ENCODE measurements around the gene CACNA2D3.

CACNA2D3 gene

GRCh38 chr3:54127499-54128056, 5.2 kb downstream of the CACNA2D3 start:
- no peak for DNase-seq

- DNase-seq: no peak
Observed at GRCh38 chr3:54131026-54131605, 8.8 kb downstream of the CACNA2D3 start.

DNA sequence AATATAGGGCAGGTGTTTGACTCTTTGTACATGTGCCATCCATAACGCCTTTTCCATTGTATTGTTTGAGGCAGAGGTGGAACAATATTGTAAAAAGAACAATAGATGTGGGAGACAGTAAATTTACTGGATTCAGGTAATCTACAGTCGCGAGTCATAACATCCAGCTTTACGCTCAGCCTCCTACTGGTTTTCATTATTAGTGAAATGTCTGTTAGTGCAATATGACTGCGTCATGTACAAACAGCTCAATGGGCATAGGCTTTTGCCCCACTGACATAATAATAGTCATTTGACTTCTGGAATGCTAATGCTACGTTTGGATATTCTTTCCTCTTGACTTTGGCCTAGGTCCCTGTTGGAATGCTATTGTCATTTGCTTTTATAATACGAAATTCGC, 9.5 kb downstream of the CACNA2D3 start:
- no peak for DNase-seq

- DNase-seq: no peak
Observed at GRCh38 chr3:54132685-54133084, 10.3 kb downstream of the CACNA2D3 start.

GRCh38 chr3:54133196-54133595, 10.8 kb downstream of the CACNA2D3 start:
- DNase-seq: no peak

- no peak for DNase-seq
Observed at GRCh38 chr3:54134155-54134554, 11.8 kb downstream of the CACNA2D3 start.

GRCh38 chr3:54134713-54135112, 12.4 kb downstream of the CACNA2D3 start:
- no peak for DNase-seq

DNA sequence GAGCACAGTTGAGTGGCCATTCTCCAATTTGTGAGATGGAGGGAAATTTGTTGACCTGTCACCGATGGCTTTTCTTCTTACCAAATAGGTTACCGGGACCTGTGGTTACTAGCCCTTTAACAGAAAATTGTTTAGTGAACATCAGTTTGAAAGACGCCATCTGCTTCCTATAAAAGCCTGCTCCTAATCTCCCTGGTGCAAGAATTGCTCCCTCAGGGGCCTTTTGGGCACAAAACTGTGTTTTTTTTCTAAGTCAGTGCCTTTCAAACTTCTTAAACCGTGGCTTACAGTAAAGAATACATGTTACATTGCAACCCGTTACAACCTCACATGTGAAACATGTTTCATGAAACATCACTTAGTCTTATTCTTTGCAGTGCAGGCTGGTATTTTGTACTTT, 15.0 kb downstream of the CACNA2D3 start:
- DNase-seq: no peak

GRCh38 chr3:54138937-54139547, 16.7 kb downstream of the CACNA2D3 start:
- no peak for DNase-seq

GRCh38 chr3:54139630-54140029, 17.3 kb downstream of the CACNA2D3 start:
- DNase-seq: no peak

DNA sequence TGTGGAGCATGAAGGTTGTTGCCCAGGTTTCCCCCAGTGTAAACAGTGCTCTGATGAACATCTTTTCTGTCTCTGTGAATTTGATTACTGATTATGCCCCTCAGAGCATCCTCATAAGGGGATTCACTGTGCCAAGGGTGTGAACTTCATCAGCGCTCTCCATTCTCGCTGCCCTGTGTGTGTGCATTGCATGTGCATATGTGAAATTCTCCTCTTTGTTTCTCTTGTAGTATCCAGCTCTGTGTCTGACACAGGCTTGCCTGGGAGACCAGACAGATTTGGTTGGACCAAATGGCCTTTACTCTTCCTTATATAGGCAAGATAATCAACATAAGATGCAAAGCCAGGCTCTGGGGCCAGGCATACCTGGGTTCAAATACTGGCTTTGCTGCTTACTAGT, 21.9 kb downstream of the CACNA2D3 start:
- no peak for DNase-seq

DNA sequence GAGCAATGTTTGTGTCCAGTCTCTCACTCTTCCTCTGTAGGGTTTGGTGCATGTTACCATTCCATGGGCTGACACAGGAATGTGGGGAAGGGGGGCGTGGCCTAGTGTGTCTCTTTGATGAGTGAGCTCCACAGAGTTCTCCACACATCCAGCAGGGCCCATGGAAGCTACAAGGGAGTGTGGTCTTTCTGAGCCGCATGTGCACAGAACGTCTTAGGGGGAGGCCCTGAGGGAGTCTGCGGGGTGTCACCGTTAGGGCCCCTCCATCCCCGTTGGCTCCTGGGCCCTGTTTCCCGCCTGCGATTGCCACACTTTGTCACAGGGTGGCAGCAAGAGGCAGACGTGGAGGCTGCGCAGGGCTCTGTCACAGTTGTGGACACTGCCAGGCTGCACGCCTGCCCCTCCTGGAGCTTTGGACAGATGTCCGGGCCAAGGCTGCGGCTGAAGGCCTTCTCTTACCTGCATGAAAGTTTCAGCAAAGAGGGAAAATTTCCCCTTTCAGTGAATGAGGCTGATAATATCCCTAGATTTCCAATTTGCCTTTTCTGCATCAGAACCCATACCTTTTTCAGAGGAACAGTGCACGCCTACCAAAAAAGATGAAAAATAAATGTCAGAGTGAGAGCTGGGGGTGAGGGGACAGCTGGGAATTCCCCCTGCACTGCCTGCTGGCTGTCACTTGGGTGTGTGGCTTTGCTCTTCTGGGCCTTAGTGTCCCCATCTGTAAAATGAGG, 24.3 kb downstream of the CACNA2D3 start:
- DNase-seq: peak; percentile 81

DNA sequence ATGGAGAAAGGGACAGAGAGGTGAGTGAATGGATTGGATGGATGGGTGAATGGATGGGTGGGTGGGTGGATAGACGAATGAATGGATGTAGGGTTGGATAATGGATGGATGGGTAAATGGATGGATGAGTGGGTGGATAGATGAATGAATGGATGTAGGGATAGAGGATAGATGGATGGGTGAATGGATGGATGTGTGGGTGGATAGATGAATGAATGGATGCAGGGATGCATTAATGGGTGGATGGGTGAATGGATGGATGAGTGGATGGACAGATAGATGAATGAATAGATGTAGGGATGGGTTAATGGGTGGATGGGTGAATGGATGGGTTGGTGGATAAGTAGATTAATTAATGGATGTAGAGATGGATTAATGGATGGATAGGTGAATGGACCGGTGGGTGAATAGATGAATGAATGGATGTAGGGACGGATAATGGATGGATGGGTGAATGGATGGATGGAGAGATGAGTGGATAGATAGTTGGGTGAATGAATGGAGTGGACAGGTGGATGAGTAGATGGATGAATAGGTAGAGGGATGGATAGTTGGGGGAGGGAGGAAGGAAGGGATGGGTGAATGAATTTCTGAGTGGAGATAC, 28.6 kb downstream of the CACNA2D3 start:
- DNase-seq: no peak

- no peak for DNase-seq
Observed at GRCh38 chr3:54153477-54153876, 31.1 kb downstream of the CACNA2D3 start.

DNA sequence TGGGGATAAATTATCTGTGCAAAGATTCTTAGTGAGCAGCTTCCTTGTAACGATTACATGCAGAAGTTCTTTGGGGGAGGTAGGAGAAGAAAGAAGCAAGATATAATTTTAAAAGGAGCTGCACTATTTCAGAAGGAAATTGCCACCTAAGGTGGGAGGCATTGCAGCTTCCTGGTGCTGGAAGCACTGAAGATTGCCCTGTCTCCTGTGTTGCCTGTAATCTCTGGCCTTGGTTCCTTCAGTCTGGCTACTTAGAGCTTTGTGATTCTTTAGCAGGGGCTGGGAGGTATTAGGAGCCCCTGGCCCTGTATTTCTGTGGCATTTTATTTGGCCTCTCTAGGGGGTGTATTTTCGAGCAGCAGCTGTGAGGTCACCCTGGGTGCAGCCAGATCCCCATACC, 35.5 kb downstream of the CACNA2D3 start:
- no peak for DNase-seq

DNA sequence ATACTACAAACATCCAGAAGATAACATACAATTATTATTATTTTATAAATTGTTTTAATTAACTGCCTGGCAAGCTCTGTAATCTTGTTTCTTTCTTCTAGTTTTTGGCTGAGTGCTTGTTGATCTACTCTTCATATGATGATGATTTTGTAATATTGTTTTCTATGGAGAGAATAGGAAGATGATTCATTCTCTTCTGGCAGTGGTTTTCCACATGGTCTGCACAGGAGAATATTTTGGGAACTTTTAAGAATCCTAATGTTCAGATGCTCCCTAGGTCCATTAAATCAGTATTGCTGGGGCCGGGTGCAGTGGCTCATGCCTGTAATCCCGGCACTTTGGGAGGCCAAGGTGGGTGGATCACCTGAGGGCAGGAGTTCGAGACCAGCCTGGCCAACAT, 37.6 kb downstream of the CACNA2D3 start:
- DNase-seq: no peak

DNA sequence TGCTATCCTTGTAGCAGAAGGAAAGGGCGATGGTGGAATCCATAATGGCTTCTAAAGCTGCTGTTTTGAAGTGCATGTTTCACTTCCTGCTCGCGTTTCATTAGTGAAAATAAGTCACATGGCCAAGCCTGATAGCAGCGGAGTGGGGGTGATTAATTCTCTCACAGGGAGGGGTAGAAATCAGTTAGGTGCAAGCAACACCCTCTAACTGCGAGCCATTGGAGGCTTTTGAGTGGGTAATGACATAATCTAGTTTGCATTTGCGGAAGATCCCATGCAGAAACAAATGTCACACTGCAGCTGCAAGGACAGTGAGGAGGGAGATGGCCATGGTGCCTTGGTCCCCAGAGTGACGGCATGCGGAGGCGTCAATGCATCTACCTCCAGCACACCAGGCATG, 41.1 kb downstream of the CACNA2D3 start:
- DNase-seq: no peak

DNA sequence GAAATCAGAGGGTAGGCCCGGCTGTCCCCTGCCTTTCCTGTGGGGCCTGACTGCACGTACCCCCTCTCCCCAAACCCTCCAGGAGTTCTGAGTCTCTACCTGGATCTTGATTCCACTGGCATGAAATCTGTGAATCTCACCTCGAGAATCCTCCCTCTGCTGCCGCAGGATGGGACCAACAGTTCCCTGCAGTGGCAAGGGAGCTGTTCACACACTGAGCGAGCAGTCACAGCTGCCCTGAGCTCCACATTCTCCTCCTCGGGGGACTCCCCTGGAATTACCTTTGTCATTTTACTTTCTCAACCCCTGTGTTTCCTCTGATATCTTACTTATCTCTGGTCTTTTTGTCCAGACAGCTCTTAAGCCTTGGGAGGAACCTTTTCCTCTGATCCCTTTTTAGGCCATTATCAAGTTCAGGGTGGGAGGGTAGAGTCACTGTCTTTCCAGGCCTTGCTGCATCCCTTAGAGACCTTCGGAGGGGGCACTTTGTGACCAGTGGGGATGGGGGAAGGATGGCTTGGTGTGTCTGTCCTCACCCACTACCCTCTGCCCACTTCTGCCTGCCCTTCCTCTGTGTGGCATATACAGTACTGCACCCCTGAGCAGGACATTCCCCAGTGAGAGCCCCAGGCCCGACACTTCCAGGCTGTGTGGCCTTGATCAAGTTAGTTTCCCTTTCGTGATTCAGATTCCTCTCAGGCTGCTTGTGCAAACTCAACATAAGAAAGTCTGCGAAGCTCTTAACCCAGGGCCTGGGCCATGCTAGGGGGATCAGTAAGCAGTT, 42.0 kb downstream of the CACNA2D3 start:
- DNase-seq: no peak

- no peak for DNase-seq
Observed at GRCh38 chr3:54165865-54166264, 43.5 kb downstream of the CACNA2D3 start.

DNA sequence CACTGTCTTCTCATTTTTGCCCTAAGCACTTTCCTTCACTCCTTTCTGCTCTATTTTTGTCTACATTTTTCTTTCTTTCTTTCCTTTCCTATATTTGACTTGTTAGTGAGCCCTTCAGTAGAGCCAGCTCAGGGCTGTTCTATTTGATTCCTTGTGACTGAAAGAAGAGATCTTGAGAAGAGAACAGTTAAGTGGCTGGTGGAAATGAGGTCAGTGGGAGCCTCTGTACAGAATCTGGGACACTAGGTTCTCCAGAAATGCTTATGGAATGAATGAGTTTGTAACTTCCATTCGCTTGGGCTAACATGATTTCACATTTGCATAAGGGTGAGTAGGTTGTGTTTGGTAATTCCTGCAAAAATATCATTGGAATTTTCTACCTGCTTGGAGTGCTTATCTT, 45.6 kb downstream of the CACNA2D3 start:
- DNase-seq: no peak

DNA sequence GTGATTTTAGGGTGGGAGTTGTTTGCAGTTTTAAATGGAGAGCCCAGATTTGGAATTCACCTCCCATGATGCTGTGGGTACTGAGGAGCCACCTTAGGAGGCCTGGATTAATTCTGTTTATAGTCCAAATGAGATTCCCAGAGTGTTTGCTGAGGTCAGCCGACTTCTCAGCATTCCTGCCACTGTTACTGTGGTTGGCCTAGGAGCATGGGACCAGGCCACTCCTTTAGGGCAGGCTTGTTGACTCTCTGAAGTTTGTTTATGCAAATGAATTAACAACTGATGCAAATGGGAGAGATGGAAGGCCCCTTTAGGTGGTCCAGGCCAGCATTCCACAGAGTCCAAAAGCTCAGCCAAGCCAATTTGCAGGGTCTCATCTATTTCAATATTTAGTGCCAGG, 46.1 kb downstream of the CACNA2D3 start:
- no peak for DNase-seq

- no peak for DNase-seq
Observed at GRCh38 chr3:54169524-54169923, 47.2 kb downstream of the CACNA2D3 start.

DNA sequence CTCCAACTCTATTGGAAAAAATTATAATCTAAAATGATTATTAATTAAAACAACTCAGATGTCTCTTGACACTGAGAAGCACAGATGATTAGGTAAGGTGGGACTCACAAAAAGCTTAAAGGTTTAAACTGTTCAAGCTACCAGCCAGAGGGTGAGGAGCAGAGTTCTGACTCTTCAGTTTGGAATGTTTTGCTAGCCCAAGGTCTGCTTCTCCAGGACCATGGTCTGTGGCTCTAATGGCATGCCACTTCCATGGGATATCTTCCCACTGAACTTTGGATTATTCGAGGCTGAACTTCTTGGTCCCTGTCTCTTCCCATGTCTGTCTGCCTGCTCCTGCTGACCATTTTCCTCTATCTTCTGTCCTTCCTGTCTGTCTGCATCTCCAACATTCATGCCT, 49.2 kb downstream of the CACNA2D3 start:
- DNase-seq: no peak
